ENCODE measurements around the gene CPSF7. TPM values are rescaled to one million over a fixed set of nuclear protein-coding genes. Genes with fewer than 3 reads are reported as not detected.
A peak's percentile ranks its signal among the peaks of the same experiment; 100 is the strongest.

CPSF7 gene
- total RNA-seq, 4 donors from 2014 or later = 37.2 to 62.6 (median 49.4) TPM

DNA sequence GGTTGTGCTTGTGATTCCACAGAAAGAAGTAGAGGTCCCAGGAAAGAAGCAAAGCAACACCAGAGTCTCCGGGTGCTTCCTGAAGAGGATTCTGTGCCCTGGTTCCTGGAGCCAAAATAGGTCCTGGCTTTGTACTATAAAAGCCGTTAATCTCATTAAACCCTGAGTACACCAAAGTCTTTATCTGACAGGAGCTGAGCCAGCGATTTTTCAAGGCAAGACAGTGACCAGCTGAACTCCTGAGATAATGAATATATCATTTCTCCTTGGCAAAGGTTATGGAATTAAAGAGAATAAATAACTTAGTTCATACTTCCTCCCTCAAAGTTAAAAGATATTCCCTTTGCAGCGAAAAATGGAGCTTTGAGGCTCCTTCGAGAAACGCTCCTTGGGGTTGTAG, 62.4 kb downstream of the CPSF7 start:
- DNase-seq (ENCODE audit: low spot score) (no peak), ATAC-seq (ENCODE audit: low FRiP score) (no peak)
- TF ChIP-seq, protein P1, sequence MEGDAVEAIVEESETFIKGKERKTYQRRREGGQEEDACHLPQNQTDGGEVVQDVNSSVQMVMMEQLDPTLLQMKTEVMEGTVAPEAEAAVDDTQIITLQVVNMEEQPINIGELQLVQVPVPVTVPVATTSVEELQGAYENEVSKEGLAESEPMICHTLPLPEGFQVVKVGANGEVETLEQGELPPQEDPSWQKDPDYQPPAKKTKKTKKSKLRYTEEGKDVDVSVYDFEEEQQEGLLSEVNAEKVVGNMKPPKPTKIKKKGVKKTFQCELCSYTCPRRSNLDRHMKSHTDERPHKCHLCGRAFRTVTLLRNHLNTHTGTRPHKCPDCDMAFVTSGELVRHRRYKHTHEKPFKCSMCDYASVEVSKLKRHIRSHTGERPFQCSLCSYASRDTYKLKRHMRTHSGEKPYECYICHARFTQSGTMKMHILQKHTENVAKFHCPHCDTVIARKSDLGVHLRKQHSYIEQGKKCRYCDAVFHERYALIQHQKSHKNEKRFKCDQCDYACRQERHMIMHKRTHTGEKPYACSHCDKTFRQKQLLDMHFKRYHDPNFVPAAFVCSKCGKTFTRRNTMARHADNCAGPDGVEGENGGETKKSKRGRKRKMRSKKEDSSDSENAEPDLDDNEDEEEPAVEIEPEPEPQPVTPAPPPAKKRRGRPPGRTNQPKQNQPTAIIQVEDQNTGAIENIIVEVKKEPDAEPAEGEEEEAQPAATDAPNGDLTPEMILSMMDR (IDR thresholded peaks at IDR 0.05) = no peak

- no peak for DNase-seq (ENCODE audit: low spot score)
- no peak for ATAC-seq (ENCODE audit: low FRiP score)
- TF ChIP-seq, protein P1 (IDR thresholded peaks at IDR 0.05) = no peak
These were observed 65.6 kb downstream of the CPSF7 start for GRCh38 chr11:61364012-61364675.

DNA sequence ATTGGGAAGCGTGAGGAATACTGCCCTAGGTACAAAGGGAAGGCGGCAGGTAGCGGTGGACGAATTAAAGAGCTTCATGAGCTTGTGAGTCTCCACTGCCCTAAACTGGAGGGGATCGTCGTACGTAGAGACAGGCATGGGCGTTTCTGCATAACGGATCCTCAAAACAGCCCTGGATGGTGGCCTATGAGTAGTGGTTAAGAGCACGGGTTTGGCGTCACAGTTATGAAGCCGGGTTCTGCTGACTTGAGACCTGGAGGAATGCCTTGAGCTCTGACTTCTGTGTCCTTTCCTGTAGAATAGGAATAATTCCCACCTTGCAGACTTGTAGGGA, 67.3 kb downstream of the CPSF7 start:
- peak; percentile 30 for ATAC-seq (ENCODE audit: low FRiP score)
- DNase-seq (ENCODE audit: low spot score) = no peak
- TF ChIP-seq, protein P1 (IDR thresholded peaks at IDR 0.05) = no peak

DNA sequence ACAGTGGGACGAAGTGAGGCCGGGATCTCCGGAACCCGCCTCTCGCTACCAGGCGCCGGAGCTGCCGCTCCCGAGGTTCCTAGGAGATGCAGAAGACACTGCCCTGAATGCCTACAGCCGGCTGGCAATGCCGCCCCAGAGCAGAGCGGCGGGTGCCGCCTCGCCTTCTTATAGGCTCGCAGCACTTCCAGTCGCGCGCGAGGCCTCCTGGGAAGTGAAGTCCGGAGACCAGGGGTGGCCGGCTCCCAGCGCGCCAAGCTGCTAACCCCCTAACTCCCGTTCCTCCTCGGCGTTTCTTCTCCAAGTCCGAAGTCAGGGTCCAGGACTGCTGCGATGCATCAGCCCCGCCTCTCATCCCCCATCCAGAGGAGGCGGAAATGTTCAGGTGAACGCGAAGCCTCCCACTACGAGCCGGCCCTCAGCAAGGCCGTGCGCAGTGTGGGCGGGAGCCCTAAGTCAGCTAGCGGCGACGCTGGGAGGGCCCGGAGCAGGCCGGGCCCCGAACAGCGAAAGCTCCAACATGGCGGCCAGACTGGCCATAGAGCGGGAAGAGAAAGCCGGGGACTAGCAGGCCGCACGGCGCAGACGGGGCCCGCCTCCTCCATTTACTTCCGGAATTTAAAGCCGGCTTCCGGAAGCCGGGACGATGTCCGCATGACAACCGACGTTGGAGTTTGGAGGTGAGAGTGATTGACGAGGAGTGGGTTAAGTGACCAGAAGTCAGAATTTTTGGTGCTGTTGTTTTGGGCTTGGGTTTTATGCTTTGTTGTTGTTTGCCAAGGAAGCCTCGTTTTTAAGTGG, 67.8 kb downstream of the CPSF7 start, which contains the start of the genes CYB561A3 and TMEM138:
Gene CYB561A3 (minus strand): TSS at position 142 of the 801 bp plus-strand sequence. CDS start 5,169 bp downstream, outside the sequence.
Gene TMEM138 (plus strand): TSS at position 634 of the 801 bp plus-strand sequence. CDS start 2,017 bp downstream, outside the sequence.
- peak; percentile 98 for ATAC-seq (ENCODE audit: low FRiP score)
- peak; percentile 80 for DNase-seq (ENCODE audit: low spot score)
- TF ChIP-seq, protein P1 (IDR thresholded peaks at IDR 0.05) = no peak

DNA sequence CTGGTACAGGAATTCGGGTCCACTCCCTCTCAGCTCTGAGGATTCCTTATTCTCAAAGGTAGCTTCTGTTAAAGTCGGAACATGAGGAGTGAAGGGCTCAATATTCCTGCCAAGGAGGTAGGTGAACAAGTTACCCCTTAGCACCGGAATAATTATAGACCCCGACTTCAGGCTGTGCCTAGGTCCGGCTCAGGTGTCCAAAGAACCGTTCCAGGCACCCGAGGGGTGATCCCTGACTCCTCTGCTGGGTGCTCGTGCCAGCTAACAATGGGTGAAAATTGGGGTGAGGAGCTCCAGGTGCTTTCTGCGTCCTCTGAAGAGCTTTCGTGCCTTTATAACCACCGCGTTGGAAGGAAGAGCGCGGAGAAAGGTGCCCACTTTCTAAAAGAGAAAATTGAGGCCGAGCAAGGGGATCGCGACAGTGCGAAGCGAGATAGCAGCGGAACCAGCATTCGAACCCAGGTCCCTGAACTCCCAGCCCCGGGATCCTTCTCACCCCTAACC, 68.5 kb downstream of the CPSF7 start:
- TF ChIP-seq, protein P1 (IDR thresholded peaks at IDR 0.05) = no peak
- ATAC-seq (ENCODE audit: low FRiP score) (no peak), DNase-seq (ENCODE audit: low spot score) (no peak)

DNA sequence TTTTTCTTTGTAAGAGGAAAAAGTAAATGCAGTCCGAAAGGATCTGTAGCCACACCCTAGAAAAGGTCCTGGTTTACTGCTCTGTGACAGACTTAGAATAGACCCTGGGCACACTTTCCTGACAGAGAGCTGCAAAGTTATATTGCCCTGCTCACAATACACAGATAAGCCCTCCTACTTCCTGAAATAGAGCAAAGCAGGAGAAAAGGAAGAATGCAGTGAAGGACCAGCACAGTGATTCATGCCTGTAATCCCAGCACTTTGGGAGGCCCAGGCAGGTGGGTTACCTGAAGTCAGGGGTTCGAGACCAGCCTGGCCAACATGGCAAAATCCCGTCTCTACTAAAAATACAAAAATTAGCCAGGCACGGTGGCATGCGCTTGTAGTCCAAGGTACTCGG, 70.3 kb downstream of the CPSF7 start:
- ATAC-seq (ENCODE audit: low FRiP score) (no peak), DNase-seq (ENCODE audit: low spot score) (no peak)
- TF ChIP-seq, protein P1 (IDR thresholded peaks at IDR 0.05) = no peak

All from omental fat pad (tissue), 4 donors.